DLD1 (cell line): ENCODE measurements around the gene ZNG1F.
"Not testable (repeated sequence)": the region's sequence is repeated elsewhere in the genome, so short reads cannot be mapped to it uniquely, and the experiment has no call there.

Experiments used
- in situ Hi-C: cut with HindIII; loops from 2 replicates; pipeline ENCODE4 v1.10.0; 2017; ENCODE audit warnings: low sequenced_read_pairs

ZNG1F gene

DNA sequence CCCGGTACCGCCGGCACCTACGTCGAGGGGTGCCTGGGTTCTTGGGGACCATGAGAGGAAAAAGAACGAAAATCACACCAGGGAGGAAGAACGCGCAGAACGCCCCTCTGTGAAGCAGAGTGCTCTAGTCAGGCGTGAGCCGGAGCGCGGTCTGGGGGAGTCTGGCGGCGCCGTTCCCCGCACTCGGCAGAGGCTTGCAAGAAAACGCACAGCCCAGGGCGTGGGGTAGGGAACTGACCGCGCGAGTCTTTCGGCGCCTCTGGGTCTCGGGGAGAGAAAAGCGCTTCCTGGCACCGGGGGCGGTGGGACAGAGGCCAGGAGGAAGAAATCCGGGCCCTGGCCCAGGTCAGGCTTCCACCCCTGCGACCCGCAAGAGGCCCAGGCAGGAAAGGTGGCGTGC is 65.3 kb downstream of the ZNG1F start:
- in situ Hi-C loops = not testable (repeated sequence)

DNA sequence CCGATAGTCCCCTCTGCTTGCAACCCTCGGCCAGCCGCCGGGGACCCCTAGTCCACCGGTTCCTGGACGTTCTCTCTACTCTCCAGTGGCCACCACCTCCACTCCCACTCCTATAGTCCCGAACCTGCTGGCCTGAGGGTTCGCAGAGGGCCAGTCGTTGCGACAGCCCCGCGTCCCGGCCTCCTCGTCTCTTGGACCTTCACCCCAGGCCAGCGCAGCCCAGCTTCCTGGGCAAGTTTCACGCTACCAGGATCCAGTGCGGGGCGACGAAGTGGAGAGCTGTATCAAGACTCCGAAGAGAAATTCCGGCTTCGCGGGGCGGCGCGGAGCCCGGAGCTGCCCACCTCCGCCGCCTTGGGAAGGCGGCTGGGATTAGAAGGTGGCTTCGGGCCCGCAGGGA is 65.7 kb downstream of the ZNG1F start:
- in situ Hi-C loops = not testable (repeated sequence)

DNA sequence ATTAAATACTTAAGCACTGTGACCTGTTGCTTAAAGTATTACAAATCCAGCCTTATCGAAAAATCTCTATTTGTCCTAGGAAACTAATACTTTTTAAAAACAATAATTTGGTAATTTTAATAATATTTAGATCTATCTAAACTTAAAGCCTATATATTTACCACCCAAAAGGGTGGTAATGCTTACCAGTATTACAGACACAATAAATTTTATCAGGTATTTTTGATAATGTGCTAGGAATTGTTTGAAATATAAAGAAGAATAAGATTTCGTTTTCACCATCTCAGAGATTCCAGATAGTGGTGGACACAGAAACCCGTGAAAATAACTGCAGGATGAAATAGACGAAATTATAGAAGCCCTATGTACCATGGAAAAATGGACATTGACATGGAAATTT is 68.4 kb downstream of the ZNG1F start:
- in situ Hi-C loops = not testable (repeated sequence)

DNA sequence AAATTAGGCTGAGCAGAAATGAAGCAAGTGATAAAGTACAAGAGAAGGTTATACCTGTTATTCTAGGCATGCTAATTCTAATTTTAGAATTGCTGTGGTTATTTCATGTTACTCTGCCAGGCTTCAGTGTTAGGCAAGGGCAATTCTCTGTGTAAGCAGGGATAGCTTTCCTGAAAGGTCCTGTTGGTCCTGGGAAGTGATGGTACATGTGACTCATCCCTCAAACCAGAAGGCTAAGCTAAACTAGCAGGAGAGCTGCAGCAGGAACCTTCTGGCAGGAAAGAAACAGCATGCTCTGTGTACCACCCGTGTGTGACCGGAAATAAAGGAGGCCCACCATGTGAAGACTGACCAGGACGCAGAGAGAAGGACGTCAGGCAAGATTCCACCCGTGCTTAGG is 69.4 kb downstream of the ZNG1F start:
- in situ Hi-C loops = not testable (repeated sequence)

DNA sequence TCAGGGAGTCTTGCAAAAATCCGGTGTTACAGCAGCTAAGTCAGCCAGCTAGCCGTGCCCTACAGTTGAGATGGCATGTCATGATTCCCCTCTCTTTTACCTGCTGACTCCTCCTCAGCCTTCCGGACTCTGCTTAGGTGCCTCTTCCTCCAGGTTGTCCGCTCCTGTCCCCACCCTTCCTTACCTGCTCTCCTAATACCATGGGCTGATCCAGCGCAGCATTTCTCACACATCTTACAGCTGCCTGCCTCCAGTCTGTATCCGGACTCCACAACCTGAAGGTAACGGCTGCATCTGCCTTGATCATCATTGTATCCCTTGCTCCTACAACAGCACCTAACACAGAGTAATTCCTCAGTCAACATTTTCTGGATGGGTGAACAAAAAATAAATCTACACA is 69.8 kb downstream of the ZNG1F start:
- in situ Hi-C loops = not testable (repeated sequence)

DNA sequence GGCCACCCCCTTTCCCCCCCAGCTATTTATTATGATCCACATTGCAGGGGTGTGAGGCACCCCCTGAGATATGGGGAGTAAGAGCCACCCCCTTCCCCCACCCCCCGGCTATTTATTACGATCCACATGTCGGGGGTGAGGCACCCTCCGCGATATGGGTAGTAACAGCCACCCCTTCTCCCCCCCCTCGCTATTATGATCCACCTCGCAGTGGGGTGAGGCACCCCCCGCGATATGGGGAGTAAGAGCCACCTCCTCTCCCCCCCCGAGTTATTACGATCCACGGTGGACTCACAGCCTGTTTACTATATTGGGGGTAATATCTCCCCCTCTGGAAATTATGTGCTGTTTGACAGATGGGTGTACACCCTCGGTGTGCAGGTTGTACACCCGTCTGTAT is 75.8 kb downstream of the ZNG1F start:
- in situ Hi-C loops = not testable (repeated sequence)

GRCh38 chr9:41111414-41111813 is 77.7 kb downstream of the ZNG1F start:
- in situ Hi-C loops = not testable (repeated sequence)

DNA sequence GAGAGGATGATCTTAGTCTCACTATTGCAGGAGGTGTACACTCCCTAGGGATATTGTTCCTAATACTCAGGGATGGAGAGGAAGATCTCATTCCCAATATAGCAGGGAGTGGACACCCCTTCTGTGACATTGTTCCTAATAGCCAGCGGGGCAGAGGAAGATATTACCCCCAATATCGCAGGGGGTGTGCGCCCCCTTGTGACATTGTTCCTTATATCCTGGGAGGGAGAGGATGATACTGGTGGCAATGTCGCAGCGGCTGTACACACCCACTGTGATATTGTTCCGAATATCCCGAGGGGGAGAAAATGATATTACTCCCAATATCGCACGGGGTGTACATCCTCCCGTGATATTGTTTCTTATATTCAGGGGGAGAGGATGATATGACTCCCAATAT is 78.2 kb downstream of the ZNG1F start:
- in situ Hi-C loops = not testable (repeated sequence)

DNA sequence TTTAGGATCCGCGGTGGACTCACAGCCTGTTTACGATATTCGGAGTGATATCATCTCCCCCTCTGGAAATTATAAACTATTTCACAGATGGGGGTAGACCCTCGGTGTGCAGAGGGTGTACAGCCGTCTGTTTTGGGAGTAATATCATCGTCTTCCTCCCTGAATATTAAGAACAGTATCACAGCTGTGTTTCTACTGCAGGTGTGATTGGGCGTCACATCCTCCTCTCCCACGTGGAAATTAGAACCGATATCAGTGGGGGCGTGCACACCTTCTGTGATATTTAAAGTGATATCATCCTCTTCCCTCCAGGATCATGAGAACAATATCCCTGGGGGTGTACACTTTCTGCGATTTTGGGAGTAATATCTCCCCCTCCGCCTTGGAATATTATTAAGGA is 79.9 kb downstream of the ZNG1F start:
- in situ Hi-C loops = not testable (repeated sequence)

- in situ Hi-C loops = not testable (repeated sequence)
Observed at GRCh38 chr9:41108816-41109215, 80.3 kb downstream of the ZNG1F start.

GRCh38 chr9:41106472-41107116 is 82.5 kb downstream of the ZNG1F start:
- in situ Hi-C loops = not testable (repeated sequence)

DNA sequence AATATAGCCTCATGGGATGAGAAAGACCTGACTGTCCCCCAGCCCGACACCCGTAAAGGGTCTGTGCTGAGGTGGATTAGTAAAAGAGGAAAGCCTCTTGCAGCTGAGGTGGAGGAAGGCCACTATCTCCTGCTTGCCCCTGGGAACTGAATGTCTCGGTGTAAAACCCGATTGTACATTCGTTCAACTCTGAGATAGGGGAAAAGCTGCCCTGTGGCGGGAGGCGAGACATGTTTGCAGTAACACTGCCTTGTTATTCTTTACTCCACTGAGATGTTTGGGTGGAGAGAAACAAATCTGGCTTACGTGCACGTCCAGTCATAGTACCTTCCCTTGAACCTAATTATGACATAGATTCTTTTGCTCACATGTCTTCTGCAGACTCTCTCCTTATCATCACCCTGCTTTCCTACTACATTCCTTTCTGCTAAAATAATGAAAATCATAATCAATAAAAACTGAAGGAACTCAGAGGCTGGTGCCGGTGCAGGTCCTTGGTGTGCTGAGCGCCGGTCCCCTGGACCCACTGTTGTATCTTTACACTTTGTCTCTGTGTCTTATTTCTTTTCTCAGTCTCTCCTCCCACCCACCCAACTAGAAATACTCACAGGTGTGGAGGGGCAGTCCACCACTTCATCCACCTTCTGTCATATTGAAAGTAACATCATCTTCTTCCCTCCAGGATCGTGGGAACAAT is 83.4 kb downstream of the ZNG1F start:
- in situ Hi-C loops = not testable (repeated sequence)

DNA sequence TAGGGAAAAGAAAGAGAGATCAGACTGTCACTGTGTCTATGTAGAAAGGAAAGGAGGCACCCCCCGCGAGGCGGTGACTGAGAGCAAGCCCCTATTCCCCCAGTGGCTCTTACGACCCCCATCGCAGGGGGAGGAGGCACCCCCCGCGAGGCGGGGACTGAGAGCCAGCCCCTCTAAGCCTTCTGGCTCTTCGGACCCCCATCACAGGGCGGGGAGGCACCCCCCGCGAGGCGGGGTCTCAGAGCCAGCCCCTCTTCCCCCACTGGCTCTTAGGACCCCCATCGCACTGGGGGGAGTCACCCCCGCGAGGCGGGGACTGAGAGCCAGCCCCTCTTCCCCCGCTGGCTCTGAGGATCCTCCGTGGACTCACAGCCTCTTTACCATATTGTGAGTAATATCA is 84.6 kb downstream of the ZNG1F start:
- in situ Hi-C loops = not testable (repeated sequence)

GRCh38 chr9:41100508-41100907 is 88.6 kb downstream of the ZNG1F start:
- in situ Hi-C loops = not testable (repeated sequence)

DNA sequence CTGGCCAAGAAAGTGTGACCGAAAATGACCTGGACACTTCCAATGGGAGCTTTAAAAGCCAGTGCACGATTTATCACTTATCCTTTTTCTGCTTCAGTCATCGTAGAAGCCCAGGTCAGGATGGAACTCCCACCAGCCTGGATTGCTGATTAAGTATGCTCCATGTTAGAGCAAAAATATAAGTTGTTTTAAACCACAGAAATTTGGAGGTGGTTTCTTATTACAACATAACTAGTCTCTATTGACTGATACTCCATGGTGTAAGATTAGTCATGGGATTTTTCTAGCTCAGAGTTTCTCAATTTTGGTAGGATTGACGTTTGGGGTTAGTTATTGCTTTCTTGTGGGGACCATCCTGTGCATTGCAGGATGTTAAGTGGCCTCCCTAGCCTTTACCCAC is 90.4 kb downstream of the ZNG1F start:
- in situ Hi-C loops = not testable (repeated sequence)

DNA sequence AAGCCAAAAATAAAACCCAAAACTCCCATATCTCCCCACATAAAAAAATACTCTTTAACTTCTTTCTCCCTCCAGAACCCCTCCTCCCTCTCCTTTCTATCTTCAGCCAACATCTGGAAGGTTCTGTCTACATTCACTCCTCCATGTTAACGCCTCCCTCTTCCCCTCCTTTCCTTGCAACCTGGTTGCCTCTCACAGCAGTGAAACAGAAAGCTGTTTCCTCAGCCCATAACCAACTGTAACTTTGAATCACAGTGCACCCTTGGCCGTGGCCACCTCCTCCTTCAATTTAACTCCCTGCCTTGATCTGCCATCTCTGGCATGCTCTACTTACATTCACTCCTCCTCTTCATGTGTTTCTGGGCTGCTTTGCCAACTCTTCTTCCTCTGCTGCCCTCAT is 94.1 kb downstream of the ZNG1F start:
- in situ Hi-C loops = not testable (repeated sequence)

DNA sequence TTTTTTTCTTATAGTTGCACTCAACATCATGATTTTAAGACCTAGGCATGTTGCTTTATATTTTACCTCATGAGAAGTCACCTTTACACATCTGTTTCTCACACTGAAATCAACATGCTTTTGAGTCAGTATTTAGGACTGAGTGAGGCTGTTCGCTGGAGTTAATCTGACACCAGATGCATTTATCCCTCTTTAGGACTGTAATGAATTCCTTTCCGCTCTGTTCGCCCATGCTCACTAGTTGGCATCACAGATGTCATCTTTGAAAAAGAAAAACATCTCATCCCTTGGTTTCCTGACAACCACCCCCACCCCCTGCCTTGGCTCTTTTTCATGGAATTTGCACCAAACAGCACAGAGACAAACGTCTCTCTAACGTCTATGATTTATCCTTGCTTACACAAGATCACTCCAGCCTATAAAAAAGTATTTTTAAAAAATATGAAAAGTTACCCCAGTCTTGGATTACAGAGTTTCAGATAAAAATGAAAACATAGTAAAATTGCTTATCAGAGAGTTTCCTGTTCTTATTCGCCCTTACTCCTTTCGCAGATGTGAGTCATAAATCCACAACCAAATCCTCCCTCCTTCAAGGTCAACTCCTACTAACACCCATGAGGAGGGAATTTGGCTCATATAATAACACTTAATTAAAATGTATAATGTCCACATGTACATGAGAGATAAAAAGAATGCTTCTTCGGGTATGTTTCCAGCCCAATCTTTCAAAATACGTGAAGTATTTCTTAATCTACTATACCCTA is 94.9 kb downstream of the ZNG1F start:
- in situ Hi-C loops = not testable (repeated sequence)

DNA sequence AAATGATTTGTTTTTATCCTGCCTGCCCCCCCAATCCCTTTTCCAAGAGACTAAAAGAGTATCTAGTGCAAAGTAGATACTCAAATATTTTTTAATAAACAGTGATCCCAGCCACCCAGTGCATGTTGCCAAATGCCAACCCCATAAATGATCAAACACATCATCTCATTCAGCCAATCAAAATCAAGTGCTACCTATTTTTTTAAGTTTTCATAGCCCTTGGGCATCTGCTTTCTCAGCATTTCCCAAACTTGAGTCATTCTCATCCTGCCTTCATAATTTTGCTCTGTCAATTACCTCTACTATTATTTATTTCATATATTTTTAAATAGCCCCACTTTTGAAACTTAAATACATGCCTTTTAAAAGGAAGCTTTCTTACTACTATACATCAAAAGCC is 98.2 kb downstream of the ZNG1F start:
- in situ Hi-C loops = not testable (repeated sequence)

DNA sequence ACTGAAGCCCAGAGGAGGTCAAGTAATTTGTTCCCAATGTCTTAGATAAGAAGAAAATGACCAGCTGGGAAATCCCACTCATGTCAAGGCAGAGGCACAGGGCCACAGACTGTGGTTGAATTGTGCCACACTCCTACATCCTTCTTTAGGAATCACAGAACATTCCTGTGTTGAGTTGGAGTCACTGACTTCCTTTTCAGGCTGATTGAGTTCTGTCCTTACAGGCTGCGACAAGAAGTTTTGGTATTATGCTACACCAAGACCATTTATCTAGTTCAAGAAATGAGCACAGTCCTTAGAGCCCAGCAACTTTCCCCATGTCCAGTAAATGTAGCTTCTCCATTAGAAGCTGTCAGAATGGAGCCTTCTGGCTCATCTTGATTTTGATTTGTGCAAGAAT is 98.7 kb downstream of the ZNG1F start:
- in situ Hi-C loops = not testable (repeated sequence)

GRCh38 chr9:41088450-41089059 is 100.6 kb downstream of the ZNG1F start:
- in situ Hi-C loops = not testable (repeated sequence)

DNA sequence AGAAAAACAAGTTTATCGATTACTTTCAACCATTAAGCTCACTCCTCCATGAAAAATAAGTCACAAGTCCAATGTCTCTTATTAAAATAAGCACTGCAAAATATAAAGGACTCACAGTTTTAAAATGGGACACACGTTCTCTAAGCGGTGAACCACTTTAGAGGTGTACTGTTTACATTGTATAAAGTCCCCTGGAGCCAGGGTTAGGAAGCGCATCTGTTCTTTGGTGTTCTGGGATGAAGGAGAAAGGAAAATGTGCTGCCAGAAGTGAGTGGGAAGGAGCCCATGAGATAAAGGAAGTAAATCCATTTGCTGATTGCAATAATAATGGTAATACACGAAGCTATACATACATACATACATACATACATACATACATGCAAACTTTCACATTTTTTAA is 101.2 kb downstream of the ZNG1F start:
- in situ Hi-C loops = not testable (repeated sequence)
